Measurements from ENCODE around the gene HIGD1C. TPM values are rescaled to one million over a fixed set of nuclear protein-coding genes. Genes with fewer than 3 reads are reported as not detected.

The HIGD1C gene
- total and polyA plus RNA-seq, 4 donors: not detected

GRCh38 chr12:51011955-51012354 lies 59.6 kb downstream of the HIGD1C start:
- H3K36me3 ChIP-seq (ENCODE audit: control insufficient read depth in 4 of 4, insufficient read depth in 3 of 4, low read depth in 1 of 4, low read length in 3 of 4): peaks cover 0 to 2% (median under 1%) of the 10 kb centered on the region in 4 donors
- H3K27me3 ChIP-seq (ENCODE audit: control insufficient read depth in 4 of 4, insufficient read depth in 4 of 4, low read length in 3 of 4): no peaks in the 10 kb centered on the region
- no peak overlapping the region for H3K4me3 ChIP-seq (ENCODE audit: low read depth in 1 of 3, low read length in 3 of 3)
- no peaks in the 10 kb centered on the region for H3K9me3 ChIP-seq (ENCODE audit: control insufficient read depth in 4 of 4, low read length in 3 of 4)
- no peak overlapping the region for H3K9ac ChIP-seq (ENCODE audit: low read depth in 1 of 2, low read length in 2 of 2)
- peaks cover 0 to 6% (median 4%) of the 10 kb centered on the region in 4 donors for H3K4me1 ChIP-seq (ENCODE audit: control insufficient read depth in 4 of 4, insufficient read depth in 4 of 4, low read length in 3 of 4)
- TF ChIP-seq FOXA2 (IDR thresholded peaks at IDR 0.05): no peak
- no peak for TF ChIP-seq HNF4G (IDR thresholded peaks at IDR 0.05)
- TF ChIP-seq CTCF (IDR thresholded peaks at IDR 0.05; ENCODE audit: low read depth, low read length, missing input control): no peak
- TF ChIP-seq YY1 (IDR thresholded peaks at IDR 0.05): no peak
- no peak for TF ChIP-seq ZBTB33 (IDR thresholded peaks at IDR 0.05)
- no peak for TF ChIP-seq FOXA1 (IDR thresholded peaks at IDR 0.05)
- TF ChIP-seq EGR1 (IDR thresholded peaks at IDR 0.05; ENCODE audit: low read depth in 2 of 2): no peak
- TF ChIP-seq RXRA (IDR thresholded peaks at IDR 0.05): no peak
- TF ChIP-seq RAD21 (IDR thresholded peaks at IDR 0.05): no peak
- no peak for TF ChIP-seq TAF1 (conservative IDR thresholded peaks at IDR 0.05)
- no peak for TF ChIP-seq HNF4A (conservative IDR thresholded peaks at IDR 0.05)
- no peak for TF ChIP-seq NR2F2 (IDR thresholded peaks at IDR 0.05)
- H3K27ac ChIP-seq (ENCODE audit: low read depth in 1 of 2, low read length in 2 of 2): no peak overlapping the region
- DNase-seq (ENCODE audit: low spot score): peak; percentile 45
- WGBS: 87% methylated on average over 4 of the region's 4 CpGs

GRCh38 chr12:51012570-51013236 lies 60.4 kb downstream of the HIGD1C start:
- H3K9me3 ChIP-seq (ENCODE audit: control insufficient read depth in 4 of 4, low read length in 3 of 4): no peaks in the 10 kb centered on the region
- 91% methylated on average over 5 of the region's 5 CpGs for WGBS
- no peak overlapping the region for H3K4me3 ChIP-seq (ENCODE audit: low read depth in 1 of 3, low read length in 3 of 3)
- peaks cover 0 to 2% (median under 1%) of the 10 kb centered on the region in 4 donors for H3K36me3 ChIP-seq (ENCODE audit: control insufficient read depth in 4 of 4, insufficient read depth in 3 of 4, low read depth in 1 of 4, low read length in 3 of 4)
- TF ChIP-seq NR2F2 (IDR thresholded peaks at IDR 0.05): no peak
- TF ChIP-seq GABPA (IDR thresholded peaks at IDR 0.05 in 1 of 2, conservative IDR thresholded peaks at IDR 0.05 in 1 of 2): no peak
- no peak for TF ChIP-seq YY1 (IDR thresholded peaks at IDR 0.05)
- TF ChIP-seq RAD21 (IDR thresholded peaks at IDR 0.05): no peak
- no peak for TF ChIP-seq ATF3 (IDR thresholded peaks at IDR 0.05)
- TF ChIP-seq SP1 (IDR thresholded peaks at IDR 0.05): no peak
- TF ChIP-seq HNF4A (conservative IDR thresholded peaks at IDR 0.05): no peak
- TF ChIP-seq CTCF (IDR thresholded peaks at IDR 0.05; ENCODE audit: low read depth, low read length, missing input control): no peak
- H3K27me3 ChIP-seq (ENCODE audit: control insufficient read depth in 4 of 4, insufficient read depth in 4 of 4, low read length in 3 of 4): no peaks in the 10 kb centered on the region
- H3K9ac ChIP-seq (ENCODE audit: low read depth in 1 of 2, low read length in 2 of 2): no peak overlapping the region
- no peak for DNase-seq (ENCODE audit: low spot score)
- H3K27ac ChIP-seq (ENCODE audit: low read depth in 1 of 2, low read length in 2 of 2): no peak overlapping the region
- H3K4me1 ChIP-seq (ENCODE audit: control insufficient read depth in 4 of 4, insufficient read depth in 4 of 4, low read length in 3 of 4): peaks cover 0 to 8% (median 4%) of the 10 kb centered on the region in 4 donors
